ENCODE measurements around the gene MTMR12.
"Not testable (repeated sequence)": the region's sequence is repeated elsewhere in the genome, so short reads cannot be mapped to it uniquely, and the experiment has no call there.

Gene MTMR12

DNA sequence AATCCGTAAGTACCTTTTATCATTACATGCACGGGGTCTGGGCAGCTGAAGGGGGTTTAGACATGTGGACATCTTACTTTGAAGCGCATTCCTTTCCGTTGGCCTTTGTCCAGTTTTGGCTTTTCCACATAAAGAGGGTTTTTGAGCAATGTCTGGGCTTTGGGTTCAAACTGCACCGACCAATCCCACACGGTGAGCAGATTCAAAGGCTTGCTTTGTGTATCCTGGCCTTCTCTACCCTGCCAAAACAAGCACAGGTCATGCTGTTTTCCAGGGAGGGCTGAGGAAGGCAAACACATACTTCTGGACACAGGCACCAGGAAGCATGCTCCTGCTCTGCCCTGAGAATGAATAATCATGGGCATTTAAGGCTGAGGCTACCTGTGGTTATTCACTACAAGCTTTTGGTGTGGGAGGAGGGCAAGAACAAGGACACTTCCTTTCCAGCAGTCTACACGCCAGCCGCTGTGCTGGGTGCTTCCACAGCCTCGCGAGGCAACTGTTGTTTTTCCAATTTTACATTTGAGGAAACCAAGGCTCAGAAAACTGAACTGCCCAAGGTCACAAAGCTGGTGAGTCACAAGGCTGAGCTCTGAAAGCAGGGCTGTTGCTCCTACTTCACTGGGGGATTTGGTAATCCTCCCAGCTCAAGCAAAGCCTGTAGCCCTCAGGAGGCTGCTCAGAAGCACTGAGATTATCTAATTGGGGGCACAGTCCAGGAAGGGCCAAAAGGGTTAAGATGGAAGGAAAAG is 78.9 kb downstream of the MTMR12 start:
- DNase-seq (ENCODE audit: extremely low read depth in 1 of 2, low read depth in 1 of 2), result no peak

DNA sequence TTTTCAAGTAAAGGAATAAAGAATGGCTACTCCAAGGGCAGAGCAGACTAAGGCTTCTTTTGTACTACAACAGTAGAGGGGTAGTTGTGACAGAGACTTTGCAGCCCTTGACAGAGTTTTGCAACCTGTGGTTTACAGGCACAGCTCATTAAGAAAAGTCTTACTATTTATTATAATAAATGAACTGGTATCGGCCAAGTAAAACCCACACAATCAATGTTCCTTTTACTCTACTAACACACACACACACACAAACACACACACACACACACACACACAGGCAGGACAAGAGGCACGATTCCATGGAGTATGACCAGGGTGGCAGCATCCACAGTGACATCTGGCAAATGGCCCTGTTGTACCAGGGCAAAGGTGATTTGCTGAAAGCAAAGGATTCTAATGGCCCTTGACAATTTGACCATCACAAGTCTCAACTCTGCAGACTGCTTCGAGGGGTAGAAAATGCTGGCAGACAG is 79.5 kb downstream of the MTMR12 start:
- no peak for DNase-seq (ENCODE audit: extremely low read depth in 1 of 2, low read depth in 1 of 2)

DNA sequence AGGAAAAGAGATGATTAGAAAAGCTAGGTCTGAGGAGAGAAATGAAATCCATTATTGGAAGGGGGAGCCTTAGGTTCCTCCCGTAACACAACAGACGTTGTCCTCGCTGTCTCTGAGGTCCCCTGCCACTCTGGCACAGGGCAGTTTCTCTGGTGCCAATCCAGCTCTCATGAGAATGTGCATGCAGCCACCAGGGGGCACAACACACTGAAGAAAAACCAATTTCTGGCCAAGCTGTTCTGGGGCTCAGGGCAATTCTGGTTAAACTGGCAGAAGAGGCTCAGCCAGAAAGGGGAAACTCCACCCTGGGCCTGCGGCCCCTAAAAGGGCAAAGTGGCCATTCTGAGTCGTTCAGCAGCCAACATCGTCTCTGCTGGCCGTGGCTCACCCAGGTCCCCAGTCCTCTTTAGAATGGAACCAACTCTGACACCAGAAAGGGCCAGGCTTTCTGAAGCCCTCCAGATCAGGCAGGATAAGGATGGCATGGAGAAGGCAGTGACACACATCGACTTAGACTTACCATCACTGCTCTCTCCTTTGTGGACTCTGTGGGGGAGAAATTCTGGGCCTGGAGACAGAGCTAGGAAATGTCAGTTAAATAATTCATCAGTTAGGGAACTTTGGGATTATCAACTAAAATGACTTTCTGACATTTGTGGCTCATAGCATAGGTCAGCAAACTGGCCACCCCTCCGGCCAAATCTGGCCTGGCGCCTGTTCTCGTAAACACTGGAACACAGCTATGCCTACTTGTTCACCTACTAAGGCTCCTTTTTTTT is 80.1 kb downstream of the MTMR12 start:
- DNase-seq (ENCODE audit: extremely low read depth in 1 of 2, low read depth in 1 of 2), result peak; percentile 45 to 55

DNA sequence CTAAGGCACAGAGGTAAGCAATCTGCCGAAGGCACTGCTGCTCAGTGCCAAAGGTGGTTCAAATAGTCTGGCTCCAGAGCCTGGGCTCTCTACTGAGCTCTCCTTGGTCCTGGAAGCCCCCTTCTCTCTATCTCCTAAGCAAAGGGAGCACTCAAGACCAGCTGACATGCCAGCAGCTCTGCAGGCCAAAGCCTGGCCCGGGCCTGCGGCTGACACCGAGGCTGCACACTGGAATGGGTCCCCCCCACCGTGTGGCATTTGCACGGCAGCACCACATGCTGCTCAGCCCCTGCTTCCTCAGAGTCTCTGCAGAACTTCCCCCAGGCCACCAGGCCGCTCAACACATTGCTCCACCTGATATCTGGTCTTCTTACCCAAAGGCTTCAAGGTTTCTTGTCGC is 80.8 kb downstream of the MTMR12 start:
- no peak for DNase-seq (ENCODE audit: extremely low read depth in 1 of 2, low read depth in 1 of 2)

DNA sequence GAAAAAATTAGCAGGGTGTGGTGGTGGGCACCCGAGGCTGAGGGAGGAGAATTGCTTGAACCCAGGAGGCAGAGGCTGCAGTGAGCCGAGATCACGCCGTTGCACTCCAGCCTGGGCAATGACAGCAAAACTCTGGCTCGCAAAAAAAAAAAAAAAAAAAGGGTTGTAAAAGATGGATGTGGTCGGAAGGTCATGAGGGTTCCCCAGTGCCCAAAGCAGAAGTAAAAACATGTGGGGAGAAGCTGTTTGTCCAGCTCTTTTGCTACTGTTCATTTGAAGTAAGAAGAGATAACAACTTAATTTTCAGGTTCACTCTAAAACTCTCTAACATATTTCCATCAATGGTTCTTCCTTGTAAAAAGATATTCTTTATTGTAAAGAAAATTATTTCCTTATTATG is 81.5 kb downstream of the MTMR12 start:
- DNase-seq (ENCODE audit: extremely low read depth in 1 of 2, low read depth in 1 of 2), result no peak

DNA sequence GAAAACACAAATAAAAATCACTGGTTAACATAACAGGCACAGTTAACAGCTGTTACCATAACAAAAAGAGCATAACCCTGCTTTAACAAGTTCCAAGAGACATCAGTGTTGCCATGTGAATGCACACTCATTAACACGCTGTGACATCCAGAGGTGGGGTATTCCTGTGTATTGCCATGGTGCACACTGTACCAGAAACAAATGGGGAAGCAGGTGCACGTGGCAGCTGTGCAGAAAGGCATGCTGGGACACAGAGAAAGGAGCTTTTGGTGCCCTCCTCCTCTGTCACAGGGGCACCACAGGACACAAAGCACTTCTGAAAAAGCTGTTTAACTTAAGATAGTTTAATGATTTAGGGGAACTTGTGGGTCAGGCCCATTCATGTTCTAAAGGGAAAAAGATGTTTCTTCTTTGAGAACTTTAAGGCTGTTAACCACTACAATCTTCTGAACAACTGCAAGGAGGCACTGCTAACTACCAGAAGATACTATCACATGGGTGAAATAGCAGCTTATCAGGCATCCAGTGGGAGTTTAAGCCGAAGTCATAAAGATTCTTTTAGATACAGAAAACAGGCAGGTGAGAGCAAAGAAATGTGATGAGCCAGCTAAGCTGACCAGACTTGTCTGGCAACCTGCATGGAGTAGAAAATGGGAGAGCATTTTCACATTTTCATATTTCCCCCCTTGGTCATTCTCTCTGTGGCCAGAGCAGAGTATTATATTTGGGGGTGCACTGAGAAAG is 82.2 kb downstream of the MTMR12 start:
- DNase-seq (ENCODE audit: extremely low read depth in 1 of 2, low read depth in 1 of 2), result no peak

DNA sequence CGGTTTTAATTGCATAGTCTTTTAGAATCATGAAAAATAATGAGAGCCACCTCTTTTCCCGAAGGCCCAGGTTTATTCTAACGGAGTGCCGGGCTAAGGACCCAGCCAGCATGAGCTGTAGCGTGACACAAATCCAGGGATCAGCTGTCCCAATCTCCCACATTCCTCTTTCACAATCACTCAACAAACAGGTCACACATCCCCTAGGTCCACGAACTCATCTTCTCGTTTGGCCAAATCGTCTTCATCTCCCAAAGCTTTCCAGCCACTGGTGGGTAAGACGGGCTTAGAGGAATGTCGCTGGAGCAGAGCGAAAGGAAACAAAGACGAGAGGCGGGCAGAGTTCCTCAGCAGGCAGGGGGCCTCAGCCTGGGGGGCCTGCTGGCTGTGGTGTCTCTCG is 83.2 kb downstream of the MTMR12 start:
- no peak for DNase-seq (ENCODE audit: extremely low read depth in 1 of 2, low read depth in 1 of 2)

DNA sequence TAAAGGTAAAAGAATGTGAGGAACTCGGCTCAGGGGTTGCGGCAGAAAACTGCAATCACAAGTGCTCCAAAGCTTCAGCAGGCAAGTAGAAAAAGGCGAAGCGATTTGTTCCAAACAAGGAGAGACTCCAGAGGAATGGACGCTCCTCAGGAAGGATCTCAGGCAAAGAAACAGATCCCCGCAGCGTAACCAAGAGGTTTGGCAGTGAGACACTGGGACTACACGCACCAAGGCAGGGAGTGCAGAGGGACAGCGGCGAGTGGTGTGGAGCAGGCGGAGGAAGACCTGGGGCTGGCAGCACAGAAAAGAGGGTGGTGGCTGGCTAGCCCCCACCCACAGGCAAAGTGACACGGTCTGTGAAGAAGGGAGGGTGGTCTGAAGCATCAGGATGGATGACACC is 83.9 kb downstream of the MTMR12 start:
- no peak for DNase-seq (ENCODE audit: extremely low read depth in 1 of 2, low read depth in 1 of 2)

DNA sequence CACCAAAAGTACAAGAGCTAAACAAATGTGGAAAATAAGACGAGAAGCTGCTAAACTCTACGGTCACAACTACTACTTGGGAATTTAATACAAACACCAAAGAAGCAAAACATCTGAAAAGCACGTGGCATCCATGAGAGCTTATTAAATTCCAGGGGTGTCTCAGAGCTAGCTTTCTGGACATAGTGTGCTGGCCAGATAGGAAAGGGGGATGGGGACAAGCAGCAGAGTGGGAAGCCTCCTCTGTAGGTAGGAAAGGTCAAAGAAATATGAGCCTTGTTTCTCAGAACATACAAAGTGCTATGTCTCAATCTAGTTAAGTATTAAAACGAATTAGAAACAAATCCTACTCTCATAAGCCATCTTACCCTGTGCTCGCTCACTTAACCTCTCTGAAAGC is 87.3 kb downstream of the MTMR12 start:
- no peak for DNase-seq (ENCODE audit: extremely low read depth in 1 of 2, low read depth in 1 of 2)

DNA sequence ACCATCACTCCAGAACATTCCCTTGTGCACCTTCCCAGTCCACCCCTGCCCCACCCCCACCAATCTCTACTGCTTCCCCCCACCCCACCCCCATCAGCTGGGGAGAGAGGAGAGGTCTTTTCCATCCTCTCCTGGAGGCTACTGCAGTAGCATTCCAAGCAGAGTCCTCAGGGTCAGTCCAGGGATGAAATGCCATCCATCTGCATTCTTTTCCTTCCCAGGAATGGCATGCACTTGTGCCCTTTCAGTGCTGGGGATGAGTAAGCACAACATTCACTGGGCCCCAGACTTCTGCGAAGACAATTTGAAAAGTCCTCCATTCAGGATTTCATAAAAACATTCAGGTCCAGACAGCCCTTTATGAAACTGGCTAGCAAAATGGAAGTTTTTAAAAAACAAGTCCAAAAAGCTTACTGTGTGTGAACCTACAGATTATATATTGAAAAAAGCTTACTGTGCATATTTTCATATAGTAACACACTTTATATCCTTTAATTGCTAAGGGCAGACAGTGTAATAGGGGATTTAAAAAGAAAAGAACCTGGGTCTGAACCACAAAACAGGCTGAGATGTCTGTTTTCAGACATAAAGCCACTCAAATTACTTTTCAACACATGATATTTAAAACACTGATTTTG is 88.6 kb downstream of the MTMR12 start:
- no peak for DNase-seq (ENCODE audit: extremely low read depth in 1 of 2, low read depth in 1 of 2)

DNA sequence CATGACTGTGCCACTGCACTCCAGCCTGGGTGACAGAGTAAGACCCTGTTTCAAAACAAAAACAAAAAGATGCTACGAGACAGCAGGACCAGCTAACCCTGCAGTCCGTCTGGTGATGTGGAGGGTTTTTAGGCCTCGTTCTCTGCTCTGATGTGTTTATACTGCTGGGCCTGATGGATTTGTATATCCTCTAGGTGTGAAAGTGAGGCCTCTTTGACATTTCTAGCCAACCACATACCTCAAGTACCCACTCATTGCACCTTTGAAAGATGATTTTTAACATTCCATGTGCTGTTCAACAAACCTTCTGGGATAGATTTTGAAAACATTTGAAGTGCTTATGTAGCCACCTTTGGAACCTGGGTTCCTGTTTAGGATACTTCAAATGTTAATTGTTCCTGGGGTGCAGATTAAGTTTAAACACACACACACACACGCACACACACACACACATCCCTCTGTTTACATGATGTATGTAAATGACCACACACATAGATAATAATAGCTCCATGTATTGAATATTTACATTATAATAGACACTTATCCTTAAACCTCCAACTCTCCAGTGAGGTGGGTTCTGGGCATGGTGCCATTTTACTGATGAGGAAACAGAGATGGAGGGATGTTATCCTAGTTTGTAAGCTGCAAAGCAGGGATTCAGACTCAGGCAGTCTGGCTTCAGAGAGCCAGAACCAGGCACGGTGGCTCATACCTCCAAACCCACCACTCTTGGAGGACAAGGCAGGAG is 89.8 kb downstream of the MTMR12 start:
- no peak for DNase-seq (ENCODE audit: extremely low read depth in 1 of 2, low read depth in 1 of 2)

DNA sequence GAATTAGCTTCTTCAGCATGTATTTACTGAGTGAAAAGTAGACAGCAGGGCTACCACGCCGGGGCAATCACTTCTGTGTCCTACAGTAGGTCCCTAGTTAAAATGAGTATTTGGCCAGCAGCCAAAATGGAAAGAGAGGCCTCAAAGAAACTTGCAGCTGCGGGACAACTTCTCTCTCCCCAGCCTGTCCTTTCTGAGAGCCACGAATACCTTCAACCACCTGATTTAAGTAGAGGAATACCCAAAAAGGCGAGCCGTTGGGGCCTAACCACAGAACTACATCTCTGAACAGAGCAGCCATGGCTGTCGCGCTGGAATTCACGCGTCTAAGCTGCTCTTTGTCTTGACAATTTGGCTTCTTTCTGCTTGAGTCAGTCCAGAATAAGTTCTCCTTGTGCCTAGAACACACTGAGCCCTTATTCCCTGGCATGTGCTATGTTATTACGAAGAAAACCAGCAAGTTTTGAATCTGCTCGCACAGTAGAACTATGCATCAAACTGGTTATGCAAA is 94.8 kb downstream of the MTMR12 start:
- DNase-seq (ENCODE audit: extremely low read depth in 1 of 2, low read depth in 1 of 2), result no peak

DNA sequence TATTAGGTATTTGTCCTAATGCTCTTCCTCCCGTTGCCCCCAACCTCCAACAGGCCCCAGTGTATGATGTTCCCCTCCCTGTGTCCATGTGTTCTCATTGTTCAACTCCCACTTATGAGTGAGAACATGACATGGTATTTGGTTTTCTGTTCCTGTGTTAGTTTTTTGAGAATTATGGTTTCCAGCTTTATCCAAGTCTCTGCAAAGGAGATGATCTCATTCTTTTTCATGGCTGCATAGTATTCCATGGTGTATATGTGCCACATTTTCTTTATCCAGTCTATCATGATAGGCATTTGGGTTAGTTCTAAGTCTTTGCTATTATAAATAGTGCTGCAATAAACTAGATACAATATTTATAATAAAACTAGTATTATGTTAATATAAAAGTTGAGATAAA is 98.4 kb downstream of the MTMR12 start:
- DNase-seq (ENCODE audit: extremely low read depth in 1 of 2, low read depth in 1 of 2), result not testable (repeated sequence)

DNA sequence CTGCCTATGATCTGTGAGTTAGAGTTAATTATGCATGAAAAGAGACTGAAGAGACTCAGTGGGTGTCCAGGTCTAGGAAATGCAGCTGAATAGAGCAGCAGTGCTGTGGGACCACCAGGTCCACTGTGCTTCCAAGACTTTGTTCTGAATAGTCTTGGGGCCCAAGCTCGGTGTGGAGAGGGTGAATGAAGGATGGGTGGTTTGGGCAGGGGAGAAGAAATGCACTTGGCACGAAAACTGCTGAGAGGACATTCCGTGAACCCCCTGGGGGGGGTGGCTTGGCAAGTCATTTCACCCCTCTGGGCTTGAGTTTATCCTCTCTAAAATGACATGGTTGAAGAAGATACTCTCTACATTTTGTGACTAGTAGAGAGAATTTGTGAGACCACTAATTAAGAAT is 102.6 kb downstream of the MTMR12 start:
- no peak for DNase-seq (ENCODE audit: extremely low read depth in 1 of 2, low read depth in 1 of 2)

DNA sequence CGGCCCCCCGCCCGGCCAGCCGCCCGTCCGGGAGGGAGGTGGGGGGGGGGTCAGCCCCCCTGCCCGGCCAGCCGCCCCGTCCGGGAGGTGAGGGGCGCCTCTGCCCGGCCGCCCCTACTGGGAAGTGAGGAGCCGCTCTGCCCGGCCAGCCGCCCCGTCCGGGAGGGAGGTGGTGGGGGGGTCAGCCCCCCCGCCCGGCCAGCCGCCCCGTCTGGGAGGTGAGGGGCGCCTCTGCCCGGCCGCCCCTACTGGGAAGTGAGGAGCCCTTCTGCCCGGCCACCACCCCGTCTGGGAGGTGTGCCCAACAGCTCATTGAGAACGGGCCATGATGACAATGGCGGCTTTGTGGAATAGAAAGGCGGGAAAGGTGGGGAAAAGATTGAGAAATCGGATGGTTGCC is 103.9 kb downstream of the MTMR12 start:
- not testable (repeated sequence) for DNase-seq (ENCODE audit: extremely low read depth in 1 of 2, low read depth in 1 of 2)

DNA sequence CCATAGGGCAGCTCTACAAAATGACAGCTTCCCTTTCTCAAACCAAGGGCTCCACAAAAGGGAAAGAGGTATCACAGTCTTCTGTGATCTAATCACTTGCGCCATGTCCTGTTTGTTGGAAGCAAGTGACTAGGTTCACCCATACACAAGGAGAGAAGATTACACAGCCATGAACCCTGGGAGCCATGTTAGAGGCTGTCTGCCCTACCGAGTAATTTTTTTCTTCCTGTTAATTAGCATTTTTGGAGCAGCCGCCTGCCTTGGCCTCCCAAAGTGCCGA is 105.4 kb downstream of the MTMR12 start:
- no peak for DNase-seq (ENCODE audit: extremely low read depth in 1 of 2, low read depth in 1 of 2)

DNA sequence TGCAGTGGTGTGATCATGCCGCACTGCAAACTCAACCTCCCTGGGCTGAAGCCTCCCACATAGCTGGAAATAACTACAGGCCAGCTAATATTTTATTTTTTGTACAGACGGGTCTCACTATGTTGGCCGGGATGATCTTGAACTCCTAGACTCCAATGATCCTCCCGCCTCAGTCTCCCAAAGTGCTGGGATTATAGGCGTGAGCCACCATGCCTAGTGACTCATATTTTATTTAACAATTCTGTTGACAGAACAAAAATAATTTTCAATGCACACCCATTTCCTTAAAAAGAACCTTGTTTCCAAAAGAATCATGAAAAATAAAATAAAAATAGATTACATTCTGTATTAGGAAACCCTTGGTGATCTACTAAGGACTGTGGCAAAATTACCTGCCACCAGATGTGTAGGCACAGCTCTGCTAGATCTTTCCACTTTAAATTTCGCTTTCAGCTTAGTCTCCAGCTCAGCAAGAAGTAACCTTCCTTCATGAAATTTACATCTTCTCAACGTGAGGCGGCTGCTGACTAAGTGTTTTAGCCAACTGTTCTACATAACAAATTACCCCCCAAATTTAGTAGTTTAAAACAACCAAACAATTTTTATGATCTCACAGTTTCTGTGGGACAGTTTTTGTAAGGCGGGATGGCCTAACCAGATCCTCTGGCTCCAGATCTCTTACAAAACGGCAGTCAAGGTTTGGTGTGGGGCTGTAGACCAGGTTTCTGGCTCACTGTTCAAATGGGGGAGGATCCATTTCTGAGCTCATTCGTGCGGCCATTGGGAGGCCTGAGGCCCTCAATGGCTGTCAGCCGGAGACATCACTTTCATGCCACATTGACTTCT is 106.0 kb downstream of the MTMR12 start:
- DNase-seq (ENCODE audit: extremely low read depth in 1 of 2, low read depth in 1 of 2), result no peak

DNA sequence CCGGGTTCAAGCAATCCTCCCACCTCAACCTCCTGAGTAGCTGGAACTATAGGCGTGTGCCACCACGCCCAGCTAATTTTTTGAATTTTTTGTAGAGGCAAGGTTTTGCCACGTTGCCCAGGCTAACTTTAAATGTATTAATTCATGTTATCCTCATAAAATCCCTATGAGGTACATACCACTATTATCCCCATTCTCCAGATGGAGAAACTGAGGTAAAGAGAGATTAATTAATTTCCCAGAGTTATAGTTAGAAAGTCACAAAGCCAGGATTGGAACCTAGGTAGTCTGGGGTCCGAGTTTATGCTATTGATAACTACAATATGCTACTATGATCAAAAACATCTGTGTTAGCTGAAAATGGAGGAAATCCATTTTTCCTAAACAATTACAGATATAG is 106.7 kb downstream of the MTMR12 start:
- no peak for DNase-seq (ENCODE audit: extremely low read depth in 1 of 2, low read depth in 1 of 2)

DNA sequence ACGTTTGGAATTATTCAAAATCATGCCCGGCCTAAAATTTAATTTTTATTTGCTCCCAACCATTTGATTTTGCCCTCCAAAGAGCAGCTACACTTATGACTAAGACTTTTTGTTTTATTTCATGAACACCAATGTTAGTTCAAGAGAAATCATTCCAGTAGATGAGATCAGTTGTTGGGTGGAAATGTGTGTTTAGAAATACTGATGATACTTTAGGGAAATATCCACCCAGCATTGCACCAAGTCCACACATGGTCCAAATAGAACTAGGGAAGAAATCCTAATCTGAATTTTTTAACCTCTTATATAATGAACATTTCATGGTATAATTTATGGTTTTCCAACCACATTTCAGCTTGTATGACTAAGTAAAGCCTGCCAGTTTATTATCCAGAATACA is 110.3 kb downstream of the MTMR12 start:
- no peak for DNase-seq (ENCODE audit: extremely low read depth in 1 of 2, low read depth in 1 of 2)

All from stimulated activated CD8-positive, alpha-beta memory T cell treated with anti-CD3 and anti-CD28 coated beads, Interleukin-7, amount 100 ng/mL, for 48 hours (primary cell).